Measurements from ENCODE around the gene CNKSR2.

The CNKSR2 gene

GRCh38 chrX:21586001-21586400, 211.8 kb downstream of the CNKSR2 start:
- no peak for TF ChIP-seq CTCF (conservative IDR thresholded peaks at IDR 0.05; ENCODE audit: low read depth, low read length)
- H3K36me3 ChIP-seq (ENCODE audit: insufficient read depth) = no peaks in the 10 kb centered on the region
- H3K4me2 ChIP-seq = no peak overlapping the region
- no peaks in the 10 kb centered on the region for H3K4me1 ChIP-seq (ENCODE audit: low read depth, poor library complexity, severe bottlenecking)
- H4K20me1 ChIP-seq (ENCODE audit: insufficient read depth) = no peaks in the 10 kb centered on the region
- H2AFZ ChIP-seq (ENCODE audit: low read depth) = no peak overlapping the region
- no peak overlapping the region for H3K27ac ChIP-seq
- H3K9ac ChIP-seq = no peak overlapping the region
- H3K79me2 ChIP-seq (ENCODE audit: insufficient read depth, low read depth) = no peaks in the 10 kb centered on the region
- no peak overlapping the region for H3K4me3 ChIP-seq (IDR thresholded peaks at IDR 0.05; ENCODE audit: insufficient read depth, low read depth, low read length)
- H3K27me3 ChIP-seq (ENCODE audit: insufficient read depth, low read depth) = no peaks in the 10 kb centered on the region

GRCh38 chrX:21590012-21590776, 216.0 kb downstream of the CNKSR2 start:
- no peak overlapping the region for H3K9ac ChIP-seq
- H4K20me1 ChIP-seq (ENCODE audit: insufficient read depth) = no peaks in the 10 kb centered on the region
- no peak overlapping the region for H3K27ac ChIP-seq
- H3K4me2 ChIP-seq = no peak overlapping the region
- H3K4me3 ChIP-seq (IDR thresholded peaks at IDR 0.05; ENCODE audit: insufficient read depth, low read depth, low read length) = no peak overlapping the region
- no peaks in the 10 kb centered on the region for H3K27me3 ChIP-seq (ENCODE audit: insufficient read depth, low read depth)
- no peaks in the 10 kb centered on the region for H3K4me1 ChIP-seq (ENCODE audit: low read depth, poor library complexity, severe bottlenecking)
- no peaks in the 10 kb centered on the region for H3K79me2 ChIP-seq (ENCODE audit: insufficient read depth, low read depth)
- TF ChIP-seq CTCF (conservative IDR thresholded peaks at IDR 0.05; ENCODE audit: low read depth, low read length) = no peak
- no peak overlapping the region for H2AFZ ChIP-seq (ENCODE audit: low read depth)
- H3K36me3 ChIP-seq (ENCODE audit: insufficient read depth) = no peaks in the 10 kb centered on the region

- H3K4me2 ChIP-seq = no peak overlapping the region
- no peaks in the 10 kb centered on the region for H3K27me3 ChIP-seq (ENCODE audit: insufficient read depth, low read depth)
- no peak overlapping the region for H3K9ac ChIP-seq
- H3K36me3 ChIP-seq (ENCODE audit: insufficient read depth) = no peaks in the 10 kb centered on the region
- H3K4me3 ChIP-seq (IDR thresholded peaks at IDR 0.05; ENCODE audit: insufficient read depth, low read depth, low read length) = no peak overlapping the region
- no peak overlapping the region for H2AFZ ChIP-seq (ENCODE audit: low read depth)
- no peak for TF ChIP-seq CTCF (conservative IDR thresholded peaks at IDR 0.05; ENCODE audit: low read depth, low read length)
- no peak overlapping the region for H3K27ac ChIP-seq
- H3K79me2 ChIP-seq (ENCODE audit: insufficient read depth, low read depth) = no peaks in the 10 kb centered on the region
- no peaks in the 10 kb centered on the region for H3K4me1 ChIP-seq (ENCODE audit: low read depth, poor library complexity, severe bottlenecking)
- H4K20me1 ChIP-seq (ENCODE audit: insufficient read depth) = no peaks in the 10 kb centered on the region
Measured at GRCh38 chrX:21606002-21606401, 231.8 kb downstream of the CNKSR2 start.

- Histone ChIP-seq H4K20me1 (ENCODE audit: insufficient read depth) (no peaks in the 10 kb centered on the region), H3K36me3 (ENCODE audit: insufficient read depth) (no peaks in the 10 kb centered on the region), H3K27me3 (ENCODE audit: insufficient read depth, low read depth) (no peaks in the 10 kb centered on the region), H3K9ac (no peak overlapping the region), H3K4me1 (ENCODE audit: low read depth, poor library complexity, severe bottlenecking) (no peaks in the 10 kb centered on the region), H2AFZ (ENCODE audit: low read depth) (no peak overlapping the region), H3K4me3 (IDR thresholded peaks at IDR 0.05; ENCODE audit: insufficient read depth, low read depth, low read length) (no peak overlapping the region), H3K27ac (no peak overlapping the region), H3K4me2 (no peak overlapping the region), H3K79me2 (ENCODE audit: insufficient read depth, low read depth) (no peaks in the 10 kb centered on the region)
- no peak for TF ChIP-seq CTCF (conservative IDR thresholded peaks at IDR 0.05; ENCODE audit: low read depth, low read length)
Measured at GRCh38 chrX:21610168-21610567, 235.9 kb downstream of the CNKSR2 start.

All from KMS-11 (cell line).